ENCODE measurements around the gene RFC1. TPM values are rescaled to one million over a fixed set of nuclear protein-coding genes. Genes with fewer than 3 reads are reported as not detected.

Gene RFC1
- total and polyA plus RNA-seq, 9 of the 15 experiments (the other 6 are each of a cell fraction or from before 2014, with no cell fraction given) = 16.8 to 85.6 (median 45.2) TPM

DNA sequence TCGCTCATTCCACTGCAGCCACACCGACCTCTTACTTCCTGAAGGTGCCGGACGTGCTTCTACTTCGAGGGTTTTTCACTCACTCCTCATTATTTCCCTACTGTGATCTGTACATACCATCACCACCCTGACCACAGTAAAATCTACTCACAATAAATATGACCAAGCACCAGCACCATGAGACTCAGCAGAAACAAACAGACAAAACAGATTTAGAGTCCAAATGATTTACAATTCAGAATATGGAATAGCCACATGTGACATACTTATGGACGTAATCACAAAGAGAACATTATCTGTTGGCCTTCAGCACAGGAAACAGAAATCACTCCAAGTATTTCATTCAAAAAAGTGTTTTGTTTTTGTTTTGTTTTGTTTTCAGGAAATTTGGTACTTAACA, 24.4 kb upstream of the RFC1 start:
- WGBS (ENCODE audit: insufficient coverage, low coverage, missing lambda C conversion rate) = 25% methylated on average over 6 of the region's 6 CpGs
- FAIRE-seq (no peak), DNase-seq (ENCODE audit: extremely low read depth in 1 of 4, low spot score in 3 of 4) (no peak), ATAC-seq (no peak; the same call in 2 of the 3 replicates)
- ChIA-PET POLR2A (no interaction called here), CTCF (ENCODE audit: low intra/inter-chr PET ratio) (no interaction called here)
- Histone ChIP-seq H3K79me2 (ENCODE audit: control insufficient read depth, insufficient read depth, low read length) (no peaks in the 10 kb centered on the region), H3K9me1 (ENCODE audit: control insufficient read depth, insufficient read depth, low read length) (peaks cover under 1% of the 10 kb centered on the region), H3K9ac (ENCODE audit: insufficient read depth in 1 of 2, low read depth in 2 of 2, low read length in 2 of 2) (no peak overlapping the region), H4K20me1 (replicated peaks; ENCODE audit: control insufficient read depth, insufficient read depth, low read length) (no peaks in the 10 kb centered on the region), H3K27ac (ENCODE audit: extremely low read depth, low read depth, low read length) (no peak overlapping the region), H3K27me3 (ENCODE audit: control insufficient read depth in 2 of 2, insufficient read depth in 2 of 2, low read length in 2 of 2) (peaks cover 0 to 3% of the 10 kb centered on the region in 2 experiments; a peak in 3 of 5 replicates), H3K4me1 (replicated peaks in 1 of 2; ENCODE audit: control insufficient read depth in 2 of 2, insufficient read depth in 2 of 2, low read length in 2 of 2) (no peaks in the 10 kb centered on the region; a peak in 1 of 5 replicates), H2AFZ (ENCODE audit: low read depth, low read length) (peak overlapping the region; percentile 38), H3K36me3 (ENCODE audit: control insufficient read depth, insufficient read depth, low read length) (no peaks in the 10 kb centered on the region), H3K4me3 (no peak overlapping the region), H3K4me2 (ENCODE audit: insufficient read depth, low read length) (no peak overlapping the region), H3K9me3 (replicated peaks; ENCODE audit: control insufficient read depth, insufficient read depth, low read depth, low read length) (no peaks in the 10 kb centered on the region)
- no TSS peak for BruUV-seq (replicated peaks)
- intact Hi-C loops (cut with micrococcal nuclease) = no loop called here
- TF ChIP-seq CBX2 (IDR thresholded peaks at IDR 0.05; ENCODE audit: insufficient read depth, low read length, poor library complexity, severe bottlenecking) (peak; percentile 82), ASH1L (IDR thresholded peaks at IDR 0.05; ENCODE audit: borderline replicate concordance, low read depth, partially characterized antibody) (no peak), SMARCE1 (IDR thresholded peaks at IDR 0.05) (no peak)
- TF ChIP-seq, protein P1, sequence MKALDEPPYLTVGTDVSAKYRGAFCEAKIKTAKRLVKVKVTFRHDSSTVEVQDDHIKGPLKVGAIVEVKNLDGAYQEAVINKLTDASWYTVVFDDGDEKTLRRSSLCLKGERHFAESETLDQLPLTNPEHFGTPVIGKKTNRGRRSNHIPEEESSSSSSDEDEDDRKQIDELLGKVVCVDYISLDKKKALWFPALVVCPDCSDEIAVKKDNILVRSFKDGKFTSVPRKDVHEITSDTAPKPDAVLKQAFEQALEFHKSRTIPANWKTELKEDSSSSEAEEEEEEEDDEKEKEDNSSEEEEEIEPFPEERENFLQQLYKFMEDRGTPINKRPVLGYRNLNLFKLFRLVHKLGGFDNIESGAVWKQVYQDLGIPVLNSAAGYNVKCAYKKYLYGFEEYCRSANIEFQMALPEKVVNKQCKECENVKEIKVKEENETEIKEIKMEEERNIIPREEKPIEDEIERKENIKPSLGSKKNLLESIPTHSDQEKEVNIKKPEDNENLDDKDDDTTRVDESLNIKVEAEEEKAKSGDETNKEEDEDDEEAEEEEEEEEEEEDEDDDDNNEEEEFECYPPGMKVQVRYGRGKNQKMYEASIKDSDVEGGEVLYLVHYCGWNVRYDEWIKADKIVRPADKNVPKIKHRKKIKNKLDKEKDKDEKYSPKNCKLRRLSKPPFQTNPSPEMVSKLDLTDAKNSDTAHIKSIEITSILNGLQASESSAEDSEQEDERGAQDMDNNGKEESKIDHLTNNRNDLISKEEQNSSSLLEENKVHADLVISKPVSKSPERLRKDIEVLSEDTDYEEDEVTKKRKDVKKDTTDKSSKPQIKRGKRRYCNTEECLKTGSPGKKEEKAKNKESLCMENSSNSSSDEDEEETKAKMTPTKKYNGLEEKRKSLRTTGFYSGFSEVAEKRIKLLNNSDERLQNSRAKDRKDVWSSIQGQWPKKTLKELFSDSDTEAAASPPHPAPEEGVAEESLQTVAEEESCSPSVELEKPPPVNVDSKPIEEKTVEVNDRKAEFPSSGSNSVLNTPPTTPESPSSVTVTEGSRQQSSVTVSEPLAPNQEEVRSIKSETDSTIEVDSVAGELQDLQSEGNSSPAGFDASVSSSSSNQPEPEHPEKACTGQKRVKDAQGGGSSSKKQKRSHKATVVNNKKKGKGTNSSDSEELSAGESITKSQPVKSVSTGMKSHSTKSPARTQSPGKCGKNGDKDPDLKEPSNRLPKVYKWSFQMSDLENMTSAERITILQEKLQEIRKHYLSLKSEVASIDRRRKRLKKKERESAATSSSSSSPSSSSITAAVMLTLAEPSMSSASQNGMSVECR (CRISPR knock-in tag; IDR thresholded peaks at IDR 0.05) = no peak
- in situ Hi-C loops (cut with MboI) = no loop called here
